ENCODE data around the gene SLC7A14.
A peak's percentile ranks its signal among the peaks of the same experiment; 100 is the strongest.

SLC7A14 gene

DNA sequence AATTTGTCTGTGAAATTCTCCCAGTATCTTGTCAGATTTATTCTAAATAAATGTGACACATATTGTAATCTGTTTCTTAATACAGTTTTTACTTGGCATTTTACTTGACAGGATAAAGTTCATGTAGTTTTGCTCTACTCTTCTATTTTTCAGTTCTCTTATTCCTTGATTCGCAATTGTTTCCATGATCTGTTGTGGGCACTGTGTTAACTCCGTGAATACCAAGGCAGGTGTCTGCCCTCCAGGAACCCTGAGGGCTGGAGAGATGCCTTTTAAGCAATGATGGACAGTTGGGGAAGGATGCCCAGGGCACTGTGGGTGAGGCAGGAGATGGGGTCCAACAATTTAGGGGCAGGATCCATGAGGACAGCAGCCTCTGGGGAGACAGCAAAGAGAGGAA, 164.1 kb downstream of the SLC7A14 start:
- DNase-seq: no peak

DNA sequence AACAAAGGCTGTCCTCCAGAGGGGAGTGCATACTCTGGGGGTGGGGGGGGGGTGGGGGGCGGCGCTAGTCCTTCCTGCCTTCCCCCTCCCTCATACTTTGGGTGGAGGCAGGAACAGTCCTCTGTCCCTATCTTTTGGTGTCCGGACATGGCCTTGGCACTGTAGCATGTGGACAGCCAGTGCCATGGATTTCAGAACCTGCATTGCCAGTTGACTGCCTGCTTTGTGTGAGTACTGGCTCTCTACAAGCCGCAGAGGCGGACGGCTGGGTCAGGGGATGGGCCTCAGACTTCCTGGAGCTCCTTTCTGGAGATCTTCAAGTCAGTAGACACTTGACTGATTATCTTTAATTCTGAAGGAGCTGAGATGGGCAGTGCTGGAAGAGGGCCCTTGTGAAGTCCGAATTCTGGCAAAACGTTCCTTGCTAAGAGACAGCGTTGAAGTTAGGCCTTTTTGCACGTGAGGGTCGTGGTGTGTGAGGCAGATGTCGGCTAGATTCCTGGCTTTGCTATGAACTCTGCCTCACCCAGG, 164.7 kb downstream of the SLC7A14 start:
- DNase-seq: no peak

DNA sequence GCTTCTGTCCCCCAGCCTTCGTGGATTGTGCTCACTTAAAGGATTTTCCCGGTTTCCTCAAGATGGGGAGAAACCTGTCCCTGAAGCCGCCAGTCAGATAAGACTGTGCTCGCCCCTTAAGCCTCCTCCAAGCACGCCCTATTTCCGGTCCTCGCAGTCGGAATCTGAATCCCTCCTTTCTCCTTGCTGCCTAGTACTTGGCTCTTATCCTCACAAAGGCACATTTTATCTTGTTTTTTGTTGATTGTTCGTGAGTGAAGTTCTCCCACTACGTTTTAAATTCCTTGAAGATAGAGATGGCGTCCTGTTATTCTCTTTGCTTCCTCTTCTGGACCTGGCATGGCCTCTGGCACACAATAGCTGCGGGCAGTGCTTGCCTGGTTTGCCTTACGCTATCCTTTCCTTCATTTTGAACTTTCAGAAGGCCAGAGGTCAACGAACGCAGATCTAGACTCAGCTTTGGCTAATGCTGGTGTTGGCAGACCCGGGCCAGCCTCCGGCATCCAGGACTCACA, 165.5 kb downstream of the SLC7A14 start:
- DNase-seq: no peak

DNA sequence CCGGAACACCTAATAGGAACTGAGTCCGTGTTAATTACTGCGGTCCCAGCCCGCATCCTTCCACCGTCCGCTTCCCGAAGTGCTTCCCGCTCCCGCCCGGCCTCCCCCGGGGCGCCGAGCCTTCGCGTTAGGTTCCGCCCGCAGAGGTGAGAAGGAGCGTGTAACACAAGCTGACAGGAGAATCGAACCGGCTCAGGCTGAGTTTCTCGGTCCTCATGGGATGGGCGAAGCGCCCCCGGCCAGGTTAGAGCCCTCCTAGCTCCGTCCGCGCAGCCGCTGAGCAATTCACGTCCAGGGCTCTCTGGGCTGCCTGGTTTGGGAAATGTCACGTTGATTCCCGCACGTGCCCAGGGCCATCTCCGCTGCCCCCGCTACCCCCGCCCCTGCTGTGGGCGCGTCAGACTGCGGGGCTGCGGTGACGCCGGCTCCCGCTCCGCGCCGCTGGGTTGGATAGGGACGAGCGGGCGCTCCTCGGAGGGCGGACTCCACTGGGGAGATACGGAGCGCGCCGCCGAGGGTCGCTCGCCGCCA, 166.3 kb downstream of the SLC7A14 start:
- DNase-seq: no peak

DNA sequence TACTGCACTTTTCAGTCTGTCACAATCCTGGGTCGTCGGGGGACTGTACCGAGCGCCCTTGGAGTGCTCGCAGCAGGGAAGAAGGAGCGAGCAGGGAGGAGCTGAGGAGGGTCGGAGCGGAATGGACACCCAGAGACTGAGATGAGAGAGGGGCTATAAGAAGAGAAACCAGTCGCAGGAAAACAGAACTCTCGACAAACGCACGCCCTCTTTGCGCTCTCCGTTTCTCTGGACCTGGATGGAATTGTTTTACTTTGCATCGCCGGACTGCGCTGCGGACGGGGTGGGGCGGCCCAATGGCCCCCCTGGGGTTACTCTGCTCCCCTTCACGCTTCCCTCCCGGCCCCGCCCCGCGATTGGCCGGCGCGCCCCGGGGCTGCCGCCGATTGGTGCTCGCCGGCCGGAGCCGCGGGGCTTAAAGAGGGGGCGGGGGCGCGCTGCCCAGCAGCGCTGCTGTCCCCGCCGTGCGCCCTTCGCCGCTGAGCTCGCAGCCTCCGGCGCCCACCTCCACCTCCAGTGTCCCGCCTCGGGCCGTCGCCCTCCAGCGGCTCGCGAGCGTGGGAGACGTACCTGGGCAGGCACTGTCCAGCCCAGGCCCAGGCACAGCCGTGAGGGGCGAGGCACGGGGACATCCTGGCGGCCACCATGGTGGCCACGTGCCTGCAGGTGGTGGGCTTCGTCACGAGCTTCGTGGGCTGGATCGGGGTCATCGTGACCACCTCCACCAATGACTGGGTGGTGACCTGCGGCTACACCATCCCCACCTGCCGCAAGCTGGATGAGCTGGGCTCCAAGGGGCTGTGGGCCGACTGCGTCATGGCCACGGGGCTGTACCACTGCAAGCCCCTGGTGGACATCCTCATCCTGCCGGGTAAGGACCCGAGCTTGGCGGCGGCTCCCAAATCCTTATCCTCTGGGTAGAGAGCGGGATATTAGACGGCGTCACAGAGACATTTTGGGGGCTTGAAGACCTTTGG, 167.2 kb downstream of the SLC7A14 start, which contains the start of gene CLDN11:
TSS of gene CLDN11 (plus strand) at position 447 of the 977 bp plus-strand sequence. CDS start at position 646, 199 bp downstream.
- DNase-seq: no peak

DNA sequence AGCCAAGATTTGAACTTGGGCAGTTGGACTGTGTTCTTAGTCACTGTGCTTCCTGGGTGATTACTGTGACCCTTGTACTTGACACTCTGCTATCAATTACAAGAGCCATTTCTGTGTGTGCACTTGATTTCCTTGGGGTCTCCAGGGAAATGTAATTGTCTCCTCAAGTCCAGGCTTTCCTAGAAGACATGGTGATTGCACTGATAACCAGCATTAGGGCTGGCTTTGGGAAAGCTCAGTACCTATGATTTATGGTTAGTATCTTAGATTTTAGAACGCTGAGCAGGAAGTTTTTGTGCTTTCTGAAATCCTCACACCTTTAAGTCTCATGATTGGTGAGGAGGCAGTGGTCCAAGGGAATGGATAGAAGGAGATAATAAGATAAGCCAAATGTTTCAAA, 168.8 kb downstream of the SLC7A14 start:
- DNase-seq: no peak

DNA sequence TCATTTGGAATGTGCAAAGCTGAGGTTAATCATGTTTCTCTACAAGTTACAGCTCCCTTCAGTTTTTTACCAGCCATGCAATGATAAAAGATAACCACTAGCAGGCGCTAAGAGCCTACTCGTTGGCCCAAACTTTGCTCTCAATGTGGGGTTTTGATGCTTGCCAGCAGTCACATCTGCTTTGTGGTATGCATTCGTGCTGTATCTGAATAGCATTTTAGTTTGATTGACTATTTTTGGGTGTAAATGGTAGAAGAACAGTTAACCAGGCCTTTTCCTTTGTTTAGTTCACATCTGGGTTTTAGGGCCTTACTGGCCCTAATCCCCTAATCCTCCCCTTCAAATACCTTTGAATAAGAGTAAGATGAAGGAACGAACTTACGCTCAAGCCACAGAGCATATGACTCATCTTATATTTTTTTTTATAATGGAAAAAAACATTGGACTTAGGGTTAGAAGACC, 171.6 kb downstream of the SLC7A14 start:
- peak; percentile 17 for DNase-seq

DNA sequence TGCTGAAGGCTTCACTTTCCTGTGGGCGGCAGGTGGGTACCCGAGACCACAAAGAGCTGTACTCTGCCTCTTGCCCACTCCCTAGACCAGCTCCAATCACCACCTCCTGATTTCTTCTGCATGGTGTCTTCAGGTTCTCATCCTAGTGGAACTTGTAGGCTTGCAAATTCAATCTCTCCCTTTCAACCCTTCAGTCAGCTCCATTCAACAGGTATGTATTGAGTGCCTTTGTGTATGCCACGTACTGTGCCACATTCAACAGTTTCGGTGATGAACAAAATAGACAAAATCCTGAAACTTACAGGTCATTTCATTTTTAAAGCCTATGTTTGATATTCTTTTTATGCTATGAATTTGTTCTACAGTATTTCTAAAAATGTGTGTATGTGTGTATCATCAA, 172.6 kb downstream of the SLC7A14 start:
- no peak for DNase-seq

DNA sequence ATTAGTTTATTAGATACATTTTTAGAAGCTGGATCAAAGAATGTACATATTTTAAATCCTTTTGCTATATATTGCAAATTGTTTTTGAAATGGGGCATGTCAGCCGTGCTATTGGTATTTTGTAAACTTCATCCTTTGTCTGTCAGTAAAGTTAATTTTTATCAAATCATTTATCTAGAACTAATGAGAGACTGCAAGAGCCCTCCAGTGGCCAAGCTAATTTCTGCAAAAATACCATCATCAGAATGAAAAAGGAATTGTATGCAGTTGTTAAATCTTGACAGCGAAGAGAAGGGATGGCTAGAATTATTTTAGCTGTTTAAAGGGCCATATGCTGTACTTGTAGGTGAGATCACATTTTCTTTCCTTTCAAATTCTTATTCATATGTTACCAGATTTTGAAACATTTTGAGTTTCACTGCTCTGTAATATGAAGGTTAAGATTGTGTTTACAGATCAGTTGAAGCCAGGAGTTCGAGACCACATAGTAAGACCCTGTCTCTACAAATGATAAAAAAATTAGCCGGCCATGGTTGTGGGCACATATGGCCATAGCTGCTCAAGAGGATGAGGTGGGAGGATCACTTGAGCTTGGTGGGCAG, 175.3 kb downstream of the SLC7A14 start:
- DNase-seq: no peak

All from activated gamma-delta T cell treated with Interleukin-2 at 50 U/mL for 16 hours (primary cell).